ENCODE results near the gene ABCD4. TPM values are rescaled to one million over a fixed set of nuclear protein-coding genes. Genes with fewer than 3 reads are reported as not detected.

Gene ABCD4
- total RNA-seq, 1 experiment from 2014 or later, result 46.7 TPM

DNA sequence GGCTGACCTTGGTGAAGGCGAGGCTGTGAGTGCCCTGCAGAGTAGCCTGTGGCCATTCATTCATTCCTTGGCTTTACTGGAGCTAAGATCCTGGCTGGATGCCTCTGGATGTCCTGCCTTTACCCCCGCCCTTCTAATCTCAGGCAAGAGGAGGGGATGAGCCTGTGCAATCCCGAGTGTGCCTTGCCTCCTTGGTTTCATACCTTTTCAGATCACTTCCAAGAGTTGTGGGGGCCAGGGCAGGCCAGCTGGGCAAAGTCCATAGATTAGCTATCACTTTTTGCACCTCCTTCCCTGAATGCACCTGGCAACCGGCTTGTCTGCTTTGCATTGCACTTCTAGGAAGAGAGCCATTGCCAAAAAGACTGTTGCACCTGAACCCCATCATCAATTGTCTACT, 47.0 kb upstream of the ABCD4 start:
- no peaks in the 10 kb centered on the region for H3K9me3 ChIP-seq (ENCODE audit: low read depth, low read length, poor library complexity, severe bottlenecking)
- DNase-seq (ENCODE audit: low spot score), result no peak
- no peaks in the 10 kb centered on the region for H3K36me3 ChIP-seq (ENCODE audit: insufficient read depth, low read length, poor library complexity, severe bottlenecking)
- POLR2A ChIA-PET (ENCODE audit: low non-redundant PET), result interaction anchor here (0.6 kb wide), 1 partner anchor 24 kb away, joined by 12 read pairs; no protein-coding TSS in a partner anchor
- no peaks in the 10 kb centered on the region for H3K27me3 ChIP-seq (replicated peaks; ENCODE audit: insufficient read depth, low read depth, low read length, poor library complexity)
- no peak overlapping the region for H3K27ac ChIP-seq (ENCODE audit: low read depth, low read length, poor library complexity, severe bottlenecking)
- no peaks in the 10 kb centered on the region for H3K4me1 ChIP-seq (ENCODE audit: insufficient read depth, low read length, poor library complexity, severe bottlenecking)
- intact Hi-C loops (cut with micrococcal nuclease; ENCODE audit: unreplicated experiment), result no loop called here
- H3K4me3 ChIP-seq (ENCODE audit: low read depth, low read length, poor library complexity, severe bottlenecking), result no peak overlapping the region
- BruUV-seq (replicated peaks), result no TSS peak
- CTCF ChIA-PET, result no interaction called here
- TF ChIP-seq CTCF (conservative IDR thresholded peaks at IDR 0.05; ENCODE audit: low read depth, low read length), result no peak
- no peak for TF ChIP-seq EZH2 (IDR thresholded peaks at IDR 0.05; ENCODE audit: borderline replicate concordance, low read depth, low read length, poor library complexity, severe bottlenecking)

DNA sequence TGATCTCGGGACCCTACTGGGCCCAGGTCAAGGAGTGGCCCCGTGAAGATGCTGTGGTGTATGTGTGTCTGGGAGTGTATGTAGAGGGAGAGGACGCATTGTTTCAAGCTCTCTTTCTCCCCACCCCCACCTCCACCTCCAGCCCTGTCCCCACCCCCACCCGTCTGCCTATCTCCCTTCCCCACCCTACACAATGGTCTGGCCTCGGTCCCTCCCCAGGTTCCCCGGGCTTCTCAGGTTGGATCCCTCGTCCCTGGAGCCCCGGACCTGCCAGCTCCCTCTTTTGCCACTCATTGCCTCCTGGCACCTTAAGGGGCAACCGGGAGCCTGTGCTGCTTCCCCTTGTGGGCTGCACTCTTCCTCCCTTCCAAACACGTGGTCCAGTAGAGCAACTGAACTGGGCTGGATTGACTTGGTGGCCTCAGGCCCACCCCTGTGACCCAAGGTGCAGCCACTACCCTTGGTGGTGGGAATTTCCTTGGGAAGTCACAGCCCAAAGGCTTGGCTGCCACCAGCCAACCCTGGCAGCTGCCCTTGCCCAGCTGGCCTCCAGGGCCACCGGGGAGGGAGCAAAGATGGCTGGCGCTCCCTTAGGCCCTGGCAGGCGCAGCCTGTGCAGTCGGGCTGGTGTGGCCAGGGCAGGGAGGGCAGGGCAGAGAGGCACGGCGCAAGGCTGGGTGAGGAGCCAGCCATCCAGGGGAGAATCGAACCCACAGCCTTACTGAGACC, 46.2 kb upstream of the ABCD4 start:
- H3K9me3 ChIP-seq (ENCODE audit: low read depth, low read length, poor library complexity, severe bottlenecking), result no peaks in the 10 kb centered on the region
- TF ChIP-seq EZH2 (IDR thresholded peaks at IDR 0.05; ENCODE audit: borderline replicate concordance, low read depth, low read length, poor library complexity, severe bottlenecking) (no peak), CTCF (conservative IDR thresholded peaks at IDR 0.05; ENCODE audit: low read depth, low read length) (no peak)
- H3K4me1 ChIP-seq (ENCODE audit: insufficient read depth, low read length, poor library complexity, severe bottlenecking), result no peaks in the 10 kb centered on the region
- intact Hi-C loops (cut with micrococcal nuclease; ENCODE audit: unreplicated experiment), result no loop called here
- no peaks in the 10 kb centered on the region for H3K36me3 ChIP-seq (ENCODE audit: insufficient read depth, low read length, poor library complexity, severe bottlenecking)
- H3K27ac ChIP-seq (ENCODE audit: low read depth, low read length, poor library complexity, severe bottlenecking), result no peak overlapping the region
- no peak overlapping the region for H3K4me3 ChIP-seq (ENCODE audit: low read depth, low read length, poor library complexity, severe bottlenecking)
- CTCF ChIA-PET, result no interaction called here
- POLR2A ChIA-PET (ENCODE audit: low non-redundant PET), result no interaction called here
- no peaks in the 10 kb centered on the region for H3K27me3 ChIP-seq (replicated peaks; ENCODE audit: insufficient read depth, low read depth, low read length, poor library complexity)
- no peak for DNase-seq (ENCODE audit: low spot score)
- no TSS peak for BruUV-seq (replicated peaks)

DNA sequence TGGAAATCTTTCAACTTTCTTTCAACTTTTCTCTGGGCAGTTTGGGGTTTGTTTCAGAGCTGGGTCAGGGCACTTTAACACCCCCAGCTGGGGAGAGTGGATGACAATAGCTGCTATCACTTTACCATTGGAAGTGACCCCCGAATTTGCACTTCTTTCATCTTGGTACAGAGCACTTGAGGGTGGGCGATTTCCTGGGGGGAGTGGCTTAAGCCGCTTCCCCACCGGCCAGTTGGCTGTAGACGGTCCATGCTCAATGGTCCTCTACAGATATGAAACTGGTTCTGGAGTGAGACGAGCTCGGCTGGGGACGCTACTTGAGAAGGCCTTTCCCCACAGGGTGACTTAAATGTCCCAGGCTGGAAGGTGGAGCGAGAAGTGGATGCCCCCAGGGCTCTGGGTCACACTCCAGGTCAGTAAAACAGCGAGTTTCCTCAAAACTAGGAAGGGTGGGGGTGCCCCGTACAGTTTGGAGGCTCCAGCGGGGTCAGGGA, 45.6 kb upstream of the ABCD4 start, which contains the start of gene VRTN:
TSS of gene VRTN (plus strand) at position 231 of the 494 bp plus-strand sequence. CDS start 8,313 bp downstream, outside the sequence.
- Histone ChIP-seq H3K4me1 (ENCODE audit: insufficient read depth, low read length, poor library complexity, severe bottlenecking) (no peaks in the 10 kb centered on the region), H3K27me3 (replicated peaks; ENCODE audit: insufficient read depth, low read depth, low read length, poor library complexity) (no peaks in the 10 kb centered on the region), H3K27ac (ENCODE audit: low read depth, low read length, poor library complexity, severe bottlenecking) (no peak within 1 kb of the TSS), H3K9me3 (ENCODE audit: low read depth, low read length, poor library complexity, severe bottlenecking) (no peaks in the 10 kb centered on the region), H3K36me3 (ENCODE audit: insufficient read depth, low read length, poor library complexity, severe bottlenecking) (no peaks in the 10 kb centered on the region), H3K4me3 (ENCODE audit: low read depth, low read length, poor library complexity, severe bottlenecking) (no peak within 1 kb of the TSS)
- TF ChIP-seq CTCF (conservative IDR thresholded peaks at IDR 0.05; ENCODE audit: low read depth, low read length), result no peak
- no peak for TF ChIP-seq EZH2 (IDR thresholded peaks at IDR 0.05; ENCODE audit: borderline replicate concordance, low read depth, low read length, poor library complexity, severe bottlenecking)
- ChIA-PET CTCF (interaction anchor here (0.6 kb wide), 1 partner anchor 13 kb away, joined by 5 read pairs; no protein-coding TSS in a partner anchor), POLR2A (ENCODE audit: low non-redundant PET) (no interaction called here)
- DNase-seq (ENCODE audit: low spot score), result no peak
- BruUV-seq (replicated peaks), result no TSS peak
- intact Hi-C loops (cut with micrococcal nuclease; ENCODE audit: unreplicated experiment), result no loop called here

Measured in A673 (cell line).